WTC11 (cell line): ENCODE data around the gene ITPKB. TPM values are rescaled to one million over a fixed set of nuclear protein-coding genes. Genes with fewer than 3 reads are reported as not detected.

Experiments used
- ATAC-seq: fragments of 200-7000 bp; cut with Tn5 transposase; 2 replicates; pipeline ENCODE4 v1.10.0; 2021; ENCODE audit warnings: mild to moderate bottlenecking, moderate library complexity
- CTCF ChIA-PET: fragments of 300-600 bp; sonication (Branson Sonifier 250); formaldehyde crosslinking; loops from one replicate; lab custom pipeline; 2021; ENCODE audit warnings: antibody characterized with exemption; lab: Charles Lee
- POLR2A ChIA-PET: fragments of 350-600 bp; sonication (Branson Sonifier 250); formaldehyde crosslinking; loops from one replicate; lab custom pipeline; 2021; ENCODE audit warnings: antibody characterized with exemption; lab: Charles Lee
- DNase-seq: peaks from one replicate; pipeline ENCODE4 v3.0.0; 2021; ENCODE audit warnings: low spot score
- H3K27ac Mint-ChIP-seq: 2 replicates; pipeline ENCODE4 v1.8.0; 2021; ENCODE audit warnings: mixed read lengths
- H3K27me3 Mint-ChIP-seq: 2 replicates; pipeline ENCODE4 v1.8.0; 2021; ENCODE audit warnings: low read depth, mild to moderate bottlenecking, moderate library complexity, mixed read lengths
- H3K36me3 Mint-ChIP-seq: 2 replicates; pipeline ENCODE4 v1.8.0; 2021; ENCODE audit warnings: mixed read lengths
- H3K4me1 Mint-ChIP-seq: 2 replicates; pipeline ENCODE4 v1.8.0; 2022; ENCODE audit warnings: mixed read lengths
- H3K4me3 Mint-ChIP-seq: 2 replicates; pipeline ENCODE4 v1.8.0; 2021; ENCODE audit warnings: mild to moderate bottlenecking, moderate library complexity, mixed read lengths
- H3K9me3 Mint-ChIP-seq: 2 replicates; pipeline ENCODE4 v1.8.0; 2021; ENCODE audit warnings: mixed read lengths
- ATF1 ChIP-seq: sonication (generic); formaldehyde crosslinking; IDR thresholded peaks from 2 replicates; pipeline ENCODE4 v1.8.1; 2023; ENCODE audit warnings: mild to moderate bottlenecking, moderate library complexity, missing genetic modification reagents
- ELF4 ChIP-seq: sonication (generic); formaldehyde crosslinking; IDR thresholded peaks from 2 replicates; pipeline ENCODE4 v1.8.1; 2022; ENCODE audit warnings: low read depth, mild to moderate bottlenecking, moderate library complexity, missing genetic modification reagents
- EMX1 ChIP-seq: fragments of 250-450 bp; sonication (Bioruptor Pico); IDR thresholded peaks from 2 replicates; pipeline ENCODE4 v1.8.0; 2021; ENCODE audit warnings: mild to moderate bottlenecking
- FOXK1 ChIP-seq: sonication (generic); formaldehyde crosslinking; IDR thresholded peaks from 2 replicates; pipeline ENCODE4 v1.8.0; 2022; ENCODE audit warnings: mild to moderate bottlenecking, moderate library complexity, missing genetic modification reagents
- NFE2L1 ChIP-seq: sonication (generic); formaldehyde crosslinking; IDR thresholded peaks from 2 replicates; pipeline ENCODE4 v1.8.1; 2023; ENCODE audit warnings: missing genetic modification reagents
- TEAD1 ChIP-seq: sonication (generic); formaldehyde crosslinking; IDR thresholded peaks from 2 replicates; pipeline ENCODE4 v1.8.0; 2022; ENCODE audit warnings: mild to moderate bottlenecking, missing genetic modification reagents
- TEAD4 ChIP-seq: sonication (generic); formaldehyde crosslinking; IDR thresholded peaks from 2 replicates; pipeline ENCODE4 v1.8.0; 2022; ENCODE audit warnings: mild to moderate bottlenecking, missing genetic modification reagents
- ZNF396 ChIP-seq: fragments of 250-450 bp; sonication (Bioruptor Pico); IDR thresholded peaks from 2 replicates; pipeline ENCODE4 v1.8.0; 2021; ENCODE audit warnings: mild to moderate bottlenecking, moderate library complexity, borderline replicate concordance
- total RNA-seq: library from RNA; stranded (reverse); gene quantifications from 3 replicates; pipeline ENCODE4 v1.2.3, GENCODE V29; 2021
- TF ChIP-seq, protein P1 (sequence below): fragments of 250-450 bp; sonication (Bioruptor Pico); IDR thresholded peaks from 2 replicates; pipeline ENCODE4 v1.9.0; 2021; ENCODE audit warnings: mild to moderate bottlenecking, borderline replicate concordance
- TF ChIP-seq, protein P2 (sequence below): sonication (generic); formaldehyde crosslinking; IDR thresholded peaks from 2 replicates; pipeline ENCODE4 v1.8.0; 2023; ENCODE audit warnings: missing genetic modification reagents
- TF ChIP-seq, protein P3 (sequence below): sonication (generic); formaldehyde crosslinking; IDR thresholded peaks from 2 replicates; pipeline ENCODE4 v1.8.1; 2023; ENCODE audit warnings: mild to moderate bottlenecking, missing genetic modification reagents
- TF ChIP-seq, protein P4 (sequence below): sonication (generic); formaldehyde crosslinking; IDR thresholded peaks from 2 replicates; pipeline ENCODE4 v1.8.0; 2022; ENCODE audit warnings: mild to moderate bottlenecking, missing genetic modification reagents

Gene ITPKB
- total RNA-seq, 1 experiment from 2014 or later = 15.6 TPM

DNA sequence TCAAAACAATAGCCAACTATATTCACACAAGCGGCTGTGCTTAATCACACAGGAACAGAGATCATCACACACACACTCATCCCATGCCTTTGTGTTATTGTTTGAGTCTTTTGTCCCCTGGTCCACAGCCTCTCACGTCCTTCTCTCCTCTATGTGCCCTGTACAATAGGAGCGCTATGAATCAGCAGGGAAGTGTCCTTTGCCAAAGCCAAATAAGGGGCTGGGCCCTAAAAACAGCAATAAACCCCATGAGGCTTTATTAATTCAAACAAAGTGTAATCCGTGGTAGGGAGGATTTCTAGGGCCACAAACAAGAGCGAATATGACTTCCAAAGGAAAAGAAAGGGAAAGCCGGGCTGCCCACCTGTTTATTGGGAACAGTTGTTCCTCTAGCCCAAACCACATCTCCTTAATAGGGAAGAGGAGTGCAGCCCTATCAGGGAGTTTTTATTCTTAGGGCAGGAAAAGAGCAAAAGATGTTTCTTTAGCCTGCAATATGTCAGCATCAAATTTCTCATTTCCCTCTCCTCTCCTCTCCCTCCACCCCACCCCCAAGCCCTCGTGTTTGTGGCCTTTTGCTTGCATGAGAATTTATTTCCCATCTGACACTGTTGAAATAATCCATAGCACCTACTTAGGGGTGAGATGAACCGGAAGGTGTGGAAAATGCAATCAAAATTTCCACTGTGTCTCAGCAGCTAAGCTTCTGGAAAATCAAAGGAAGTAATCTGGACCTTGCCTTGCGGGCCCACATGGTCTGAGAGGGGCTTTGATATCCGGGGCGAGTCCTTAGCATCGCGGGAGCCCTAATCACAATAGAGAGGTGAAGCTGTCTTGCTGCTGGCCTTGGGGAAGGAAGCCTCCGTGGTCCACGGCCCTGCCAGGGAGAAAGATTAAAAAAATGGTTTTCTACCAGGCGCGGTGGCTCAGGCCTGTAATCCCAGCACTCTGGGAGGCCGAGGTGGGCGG lies 45.3 kb upstream of the ITPKB start (continued):
- TF ChIP-seq TEAD1 (CRISPR knock-in tag) (no peak), TEAD4 (no peak), ZNF396 (CRISPR knock-in tag) (no peak)
- TF ChIP-seq, protein P1, sequence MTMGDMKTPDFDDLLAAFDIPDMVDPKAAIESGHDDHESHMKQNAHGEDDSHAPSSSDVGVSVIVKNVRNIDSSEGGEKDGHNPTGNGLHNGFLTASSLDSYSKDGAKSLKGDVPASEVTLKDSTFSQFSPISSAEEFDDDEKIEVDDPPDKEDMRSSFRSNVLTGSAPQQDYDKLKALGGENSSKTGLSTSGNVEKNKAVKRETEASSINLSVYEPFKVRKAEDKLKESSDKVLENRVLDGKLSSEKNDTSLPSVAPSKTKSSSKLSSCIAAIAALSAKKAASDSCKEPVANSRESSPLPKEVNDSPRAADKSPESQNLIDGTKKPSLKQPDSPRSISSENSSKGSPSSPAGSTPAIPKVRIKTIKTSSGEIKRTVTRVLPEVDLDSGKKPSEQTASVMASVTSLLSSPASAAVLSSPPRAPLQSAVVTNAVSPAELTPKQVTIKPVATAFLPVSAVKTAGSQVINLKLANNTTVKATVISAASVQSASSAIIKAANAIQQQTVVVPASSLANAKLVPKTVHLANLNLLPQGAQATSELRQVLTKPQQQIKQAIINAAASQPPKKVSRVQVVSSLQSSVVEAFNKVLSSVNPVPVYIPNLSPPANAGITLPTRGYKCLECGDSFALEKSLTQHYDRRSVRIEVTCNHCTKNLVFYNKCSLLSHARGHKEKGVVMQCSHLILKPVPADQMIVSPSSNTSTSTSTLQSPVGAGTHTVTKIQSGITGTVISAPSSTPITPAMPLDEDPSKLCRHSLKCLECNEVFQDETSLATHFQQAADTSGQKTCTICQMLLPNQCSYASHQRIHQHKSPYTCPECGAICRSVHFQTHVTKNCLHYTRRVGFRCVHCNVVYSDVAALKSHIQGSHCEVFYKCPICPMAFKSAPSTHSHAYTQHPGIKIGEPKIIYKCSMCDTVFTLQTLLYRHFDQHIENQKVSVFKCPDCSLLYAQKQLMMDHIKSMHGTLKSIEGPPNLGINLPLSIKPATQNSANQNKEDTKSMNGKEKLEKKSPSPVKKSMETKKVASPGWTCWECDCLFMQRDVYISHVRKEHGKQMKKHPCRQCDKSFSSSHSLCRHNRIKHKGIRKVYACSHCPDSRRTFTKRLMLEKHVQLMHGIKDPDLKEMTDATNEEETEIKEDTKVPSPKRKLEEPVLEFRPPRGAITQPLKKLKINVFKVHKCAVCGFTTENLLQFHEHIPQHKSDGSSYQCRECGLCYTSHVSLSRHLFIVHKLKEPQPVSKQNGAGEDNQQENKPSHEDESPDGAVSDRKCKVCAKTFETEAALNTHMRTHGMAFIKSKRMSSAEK (CRISPR knock-in tag) = no peak
- TF ChIP-seq, protein P2, sequence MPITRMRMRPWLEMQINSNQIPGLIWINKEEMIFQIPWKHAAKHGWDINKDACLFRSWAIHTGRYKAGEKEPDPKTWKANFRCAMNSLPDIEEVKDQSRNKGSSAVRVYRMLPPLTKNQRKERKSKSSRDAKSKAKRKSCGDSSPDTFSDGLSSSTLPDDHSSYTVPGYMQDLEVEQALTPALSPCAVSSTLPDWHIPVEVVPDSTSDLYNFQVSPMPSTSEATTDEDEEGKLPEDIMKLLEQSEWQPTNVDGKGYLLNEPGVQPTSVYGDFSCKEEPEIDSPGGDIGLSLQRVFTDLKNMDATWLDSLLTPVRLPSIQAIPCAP (CRISPR knock-in tag) = no peak

DNA sequence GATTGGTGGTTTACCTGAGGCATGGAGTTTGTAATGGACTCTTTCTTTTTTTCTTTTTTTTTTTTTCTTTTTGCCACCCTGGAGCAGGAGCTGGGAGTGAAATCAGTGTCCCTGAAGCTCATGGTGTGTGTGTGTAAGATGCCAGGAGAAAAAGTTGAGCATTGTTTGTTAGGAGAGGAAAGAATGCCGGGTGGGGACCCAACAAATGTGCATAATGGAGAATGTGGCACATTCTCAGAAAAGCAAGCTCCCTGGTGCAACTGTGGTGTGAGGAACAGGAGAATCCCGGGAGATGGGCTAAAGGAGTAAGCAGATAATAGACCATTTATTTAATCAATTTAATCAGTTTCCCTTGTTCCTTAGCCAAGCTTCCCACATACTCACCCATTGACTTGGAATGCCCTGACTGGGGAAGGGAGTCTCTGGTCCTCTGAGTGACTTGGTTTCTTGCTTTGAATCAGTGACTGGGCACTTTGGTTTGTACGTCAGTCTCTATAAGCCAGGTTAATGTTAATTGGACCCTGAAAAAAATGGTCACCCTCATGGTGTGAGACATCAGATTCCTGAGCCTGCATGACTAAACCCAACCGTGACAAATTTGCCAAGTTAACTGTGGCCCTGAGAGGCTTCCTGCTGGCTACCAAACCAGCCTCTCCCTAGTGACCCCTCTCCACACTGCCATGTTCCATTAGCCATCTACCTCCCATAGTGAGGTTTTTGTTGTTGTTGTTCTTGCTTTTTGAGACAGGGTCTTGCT lies 43.9 kb upstream of the ITPKB start:
- CTCF ChIA-PET = no interaction called here
- no peaks in the 10 kb centered on the region for H3K36me3 Mint-ChIP-seq
- no peak overlapping the region for H3K4me3 Mint-ChIP-seq
- POLR2A ChIA-PET = interaction anchor here (0.5 kb wide), 1 partner anchor 12 kb away, joined by 3 read pairs; no protein-coding TSS in a partner anchor
- 0 out of 2 replicates have a peak, but pooled peaks cover 4% of the 10 kb centered on the region for H3K4me1 Mint-ChIP-seq
- no peak overlapping the region for H3K27ac Mint-ChIP-seq
- DNase-seq = no peak
- H3K9me3 Mint-ChIP-seq = no peaks in the 10 kb centered on the region
- no peaks in the 10 kb centered on the region; the same call in 1 of the 2 replicates for H3K27me3 Mint-ChIP-seq
- TF ChIP-seq ATF1 (CRISPR knock-in tag) = no peak
- TF ChIP-seq, protein P3, sequence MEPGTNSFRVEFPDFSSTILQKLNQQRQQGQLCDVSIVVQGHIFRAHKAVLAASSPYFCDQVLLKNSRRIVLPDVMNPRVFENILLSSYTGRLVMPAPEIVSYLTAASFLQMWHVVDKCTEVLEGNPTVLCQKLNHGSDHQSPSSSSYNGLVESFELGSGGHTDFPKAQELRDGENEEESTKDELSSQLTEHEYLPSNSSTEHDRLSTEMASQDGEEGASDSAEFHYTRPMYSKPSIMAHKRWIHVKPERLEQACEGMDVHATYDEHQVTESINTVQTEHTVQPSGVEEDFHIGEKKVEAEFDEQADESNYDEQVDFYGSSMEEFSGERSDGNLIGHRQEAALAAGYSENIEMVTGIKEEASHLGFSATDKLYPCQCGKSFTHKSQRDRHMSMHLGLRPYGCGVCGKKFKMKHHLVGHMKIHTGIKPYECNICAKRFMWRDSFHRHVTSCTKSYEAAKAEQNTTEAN (CRISPR knock-in tag) = no peak
- TF ChIP-seq, all 79 proteins: peak for 0
- no peak for ATAC-seq

DNA sequence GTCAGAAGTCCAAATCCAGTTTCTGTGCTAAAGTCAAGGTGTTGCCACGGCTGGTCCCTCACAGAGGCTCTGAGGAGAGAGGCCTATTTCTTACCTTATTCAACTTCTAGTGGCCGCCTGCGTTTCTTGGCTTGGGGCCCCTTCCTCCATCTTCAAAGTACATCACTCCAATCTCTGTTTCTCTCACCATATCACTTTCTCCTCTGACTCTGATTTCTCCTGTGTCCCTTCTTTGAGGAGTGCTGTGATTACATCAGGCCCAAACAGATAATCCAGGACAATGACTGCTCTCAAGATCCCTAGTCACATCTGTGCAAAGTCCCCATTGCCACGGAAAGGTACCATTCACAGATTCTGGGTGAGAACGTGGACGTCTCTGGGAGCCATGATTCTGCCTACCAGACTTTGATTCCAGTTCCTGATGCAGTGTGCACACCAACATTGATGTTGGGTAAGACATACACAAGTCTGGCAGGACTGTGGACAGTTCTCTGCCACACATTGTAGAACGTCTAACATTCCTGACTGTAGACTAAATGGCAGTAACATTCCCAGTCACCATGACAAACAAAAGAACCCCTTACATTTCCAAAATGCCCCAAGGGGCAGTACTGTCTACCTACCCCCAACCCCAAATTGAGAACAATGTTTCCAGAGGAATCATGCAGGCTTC lies 43.0 kb upstream of the ITPKB start:
- H3K36me3 Mint-ChIP-seq = no peaks in the 10 kb centered on the region
- H3K9me3 Mint-ChIP-seq = no peaks in the 10 kb centered on the region
- DNase-seq (no peak), ATAC-seq (no peak)
- H3K4me3 Mint-ChIP-seq = no peak overlapping the region
- H3K27ac Mint-ChIP-seq = no peak overlapping the region
- 0 out of 2 replicates have a peak, but pooled peaks cover 4% of the 10 kb centered on the region for H3K4me1 Mint-ChIP-seq
- ChIA-PET POLR2A (no interaction called here), CTCF (no interaction called here)
- H3K27me3 Mint-ChIP-seq = no peaks in the 10 kb centered on the region; the same call in 1 of the 2 replicates
- no peak for TF ChIP-seq EMX1 (CRISPR knock-in tag)
- TF ChIP-seq, protein P4, sequence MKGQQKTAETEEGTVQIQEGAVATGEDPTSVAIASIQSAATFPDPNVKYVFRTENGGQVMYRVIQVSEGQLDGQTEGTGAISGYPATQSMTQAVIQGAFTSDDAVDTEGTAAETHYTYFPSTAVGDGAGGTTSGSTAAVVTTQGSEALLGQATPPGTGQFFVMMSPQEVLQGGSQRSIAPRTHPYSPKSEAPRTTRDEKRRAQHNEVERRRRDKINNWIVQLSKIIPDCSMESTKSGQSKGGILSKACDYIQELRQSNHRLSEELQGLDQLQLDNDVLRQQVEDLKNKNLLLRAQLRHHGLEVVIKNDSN (CRISPR knock-in tag) = no peak
- TF ChIP-seq, protein P1 (CRISPR knock-in tag) = no peak
- TF ChIP-seq NFE2L1 (CRISPR knock-in tag) = no peak
- no peak for TF ChIP-seq ELF4 (CRISPR knock-in tag)
- TF ChIP-seq, protein P3 (CRISPR knock-in tag) = no peak
- TF ChIP-seq FOXK1 (CRISPR knock-in tag) = no peak
